ENCODE measurements around the gene CPLX3.

CPLX3 gene

GRCh38 chr15:74826364-74826819 is at the start of gene CPLX3:
Gene CPLX3, plus strand, starts transcription at chr15:74826627. Its CDS starts 77 bp downstream, at chr15:74826704.
- H3K4me3 ChIP-seq (replicated peaks in 1 of 2; ENCODE audit: low read depth in 2 of 2, low read length in 2 of 2) = no peak within 1 kb of the TSS
- DNase-seq (ENCODE audit: low read depth in 2 of 2) = peak in 1 of 2 donors; percentile 13

GRCh38 chr15:74776821-74777768 is 49.3 kb upstream of the CPLX3 start:
- H3K4me3 ChIP-seq (replicated peaks in 1 of 2; ENCODE audit: low read depth in 2 of 2, low read length in 2 of 2) = no peak overlapping the region

More at GRCh38 chr15:74826364-74826819, at the start of gene CPLX3:
- no peak for TF ChIP-seq CTCF (IDR thresholded peaks at IDR 0.05; ENCODE audit: low read depth, low read length)

GRCh38 chr15:74777769-74778598 is 48.4 kb upstream of the CPLX3 start:
- no peak for TF ChIP-seq CTCF (IDR thresholded peaks at IDR 0.05; ENCODE audit: low read depth, low read length)
- no peak for DNase-seq (ENCODE audit: low read depth in 2 of 2)
- no peak overlapping the region for H3K4me3 ChIP-seq (replicated peaks in 1 of 2; ENCODE audit: low read depth in 2 of 2, low read length in 2 of 2)

More at GRCh38 chr15:74776821-74777768, 49.3 kb upstream of the CPLX3 start:
- TF ChIP-seq CTCF (IDR thresholded peaks at IDR 0.05; ENCODE audit: low read depth, low read length) = no peak
- DNase-seq (ENCODE audit: low read depth in 2 of 2) = peak; percentile 28 to 31

- no peak overlapping the region for H3K4me3 ChIP-seq (replicated peaks in 1 of 2; ENCODE audit: low read depth in 2 of 2, low read length in 2 of 2)
- DNase-seq (ENCODE audit: low read depth in 2 of 2) = no peak
- TF ChIP-seq CTCF (IDR thresholded peaks at IDR 0.05; ENCODE audit: low read depth, low read length) = no peak
Measured at GRCh38 chr15:74778599-74778970, 47.8 kb upstream of the CPLX3 start.

- no peak for DNase-seq (ENCODE audit: low read depth in 2 of 2)
- no peak for TF ChIP-seq CTCF (IDR thresholded peaks at IDR 0.05; ENCODE audit: low read depth, low read length)
- H3K4me3 ChIP-seq (replicated peaks in 1 of 2; ENCODE audit: low read depth in 2 of 2, low read length in 2 of 2) = no peak overlapping the region
Measured at GRCh38 chr15:74779162-74779648, 47.2 kb upstream of the CPLX3 start.
